ENCODE results near the gene KCNQ5.
"Not testable (repeated sequence)": the region's sequence is repeated elsewhere in the genome, so short reads cannot be mapped to it uniquely, and the experiment has no call there.

KCNQ5 gene

GRCh38 chr6:73145690-73146089 is 523.8 kb downstream of the KCNQ5 start:
- DNase-seq: no peak

GRCh38 chr6:73151732-73152131 is 529.9 kb downstream of the KCNQ5 start:
- DNase-seq: no peak

- DNase-seq: no peak
Observed at GRCh38 chr6:73152556-73152955, 530.7 kb downstream of the KCNQ5 start.

GRCh38 chr6:73152966-73153757 is 531.3 kb downstream of the KCNQ5 start:
- DNase-seq: no peak

GRCh38 chr6:73156793-73157767 is 535.2 kb downstream of the KCNQ5 start:
- DNase-seq: no peak

GRCh38 chr6:73157870-73158269 is 536.0 kb downstream of the KCNQ5 start:
- no peak for DNase-seq

- DNase-seq: no peak
Observed at GRCh38 chr6:73169111-73169510, 547.2 kb downstream of the KCNQ5 start.

GRCh38 chr6:73169633-73170032 is 547.8 kb downstream of the KCNQ5 start:
- no peak for DNase-seq

- DNase-seq: no peak
Observed at GRCh38 chr6:73174646-73175045, 552.8 kb downstream of the KCNQ5 start.

GRCh38 chr6:73176057-73176456 is 554.2 kb downstream of the KCNQ5 start:
- no peak for DNase-seq

- no peak for DNase-seq
Observed at GRCh38 chr6:73177221-73177944, 555.5 kb downstream of the KCNQ5 start.

- DNase-seq: no peak
Observed at GRCh38 chr6:73180076-73180738, 558.3 kb downstream of the KCNQ5 start.

GRCh38 chr6:73180763-73181619 is 559.1 kb downstream of the KCNQ5 start:
- DNase-seq: no peak

GRCh38 chr6:73182021-73182607 is 560.2 kb downstream of the KCNQ5 start:
- DNase-seq: no peak

GRCh38 chr6:73193302-73193701 is 571.4 kb downstream of the KCNQ5 start:
- not testable (repeated sequence) for DNase-seq

- DNase-seq: no peak
Observed at GRCh38 chr6:73194744-73195143, 572.9 kb downstream of the KCNQ5 start.

- no peak for DNase-seq
Observed at GRCh38 chr6:73200247-73200646, 578.4 kb downstream of the KCNQ5 start.

- no peak for DNase-seq
Observed at GRCh38 chr6:73200735-73201134, 578.9 kb downstream of the KCNQ5 start.

- no peak for DNase-seq
Observed at GRCh38 chr6:73203098-73203497, 581.2 kb downstream of the KCNQ5 start.

GRCh38 chr6:73204252-73204651 is 582.4 kb downstream of the KCNQ5 start:
- no peak for DNase-seq

- DNase-seq: no peak
Observed at GRCh38 chr6:73207221-73207837, 585.5 kb downstream of the KCNQ5 start.

Data from activated T-cell treated with anti-CD3 and anti-CD28 coated beads, Interleukin-2, amount 50 U/mL, for 1 hour (primary cell).